ENCODE data around the gene CYTH2.
A peak's percentile ranks its signal among the peaks of the same experiment; 100 is the strongest.

CYTH2 gene

GRCh38 chr19:48501494-48502349, 32.6 kb downstream of the CYTH2 start:
- no peak for TF ChIP-seq CTCF (conservative IDR thresholded peaks at IDR 0.05; ENCODE audit: low read depth)
- ChIA-PET POLR2A (ENCODE audit: low non-redundant PET) (no interaction called here), CTCF (no interaction called here)
- DNase-seq (ENCODE audit: low spot score), result peak; percentile 92
- peak overlapping the region; percentile 78 for H3K27ac ChIP-seq

- no peak for DNase-seq (ENCODE audit: low spot score)
- ChIA-PET CTCF (no interaction called here), POLR2A (ENCODE audit: low non-redundant PET) (no interaction called here)
- TF ChIP-seq CTCF (conservative IDR thresholded peaks at IDR 0.05; ENCODE audit: low read depth), result no peak
- H3K27ac ChIP-seq, result peak overlapping the region; percentile 78
These were observed 33.3 kb downstream of the CYTH2 start for GRCh38 chr19:48502350-48503018.

DNA sequence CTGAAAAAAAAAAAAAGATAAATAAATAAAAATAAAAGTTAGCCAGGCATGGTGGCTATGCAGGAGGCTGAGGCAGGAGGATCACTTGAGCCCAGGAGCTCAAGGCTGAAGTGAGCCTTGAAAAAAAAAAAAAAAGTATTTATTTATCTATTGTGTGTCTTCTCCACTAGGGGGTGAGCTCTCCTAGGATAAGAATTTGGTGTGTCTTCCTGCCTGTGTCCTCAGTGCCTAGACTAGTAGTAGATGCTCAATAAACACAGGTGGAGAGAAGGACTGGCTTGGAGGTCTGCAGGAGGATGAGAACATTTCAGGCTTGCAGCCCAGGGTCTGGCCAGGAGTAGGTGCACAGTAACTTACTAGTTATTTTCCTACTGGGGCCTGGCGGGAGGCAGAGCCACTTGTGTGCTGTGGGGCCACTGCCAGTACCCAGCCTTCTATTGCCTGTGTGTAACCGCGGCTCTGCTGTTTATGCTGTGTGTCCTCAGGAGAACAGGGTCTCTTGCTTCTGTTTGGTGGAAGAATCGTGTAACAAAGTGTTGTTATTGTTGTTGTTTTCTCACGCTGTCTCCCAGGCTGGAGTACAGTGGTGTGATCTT, 37.1 kb downstream of the CYTH2 start:
- H3K27ac ChIP-seq, result no peak overlapping the region; the same call in 1 of the 2 replicates
- ChIA-PET POLR2A (ENCODE audit: low non-redundant PET) (interaction anchor here (0.6 kb wide), 1 partner anchor 113 kb away, joined by 4 read pairs; the partner anchor contains the start of genes RPL18 and SPHK2), CTCF (interaction anchor here (0.6 to 1.3 kb wide), 15 partner anchors 17 to 337 kb away, joined by 3 to 16 read pairs (median 4); no protein-coding TSS in a partner anchor)
- peak; percentile 36 for DNase-seq (ENCODE audit: low spot score)
- TF ChIP-seq CTCF (conservative IDR thresholded peaks at IDR 0.05; ENCODE audit: low read depth), result peak; percentile 40

DNA sequence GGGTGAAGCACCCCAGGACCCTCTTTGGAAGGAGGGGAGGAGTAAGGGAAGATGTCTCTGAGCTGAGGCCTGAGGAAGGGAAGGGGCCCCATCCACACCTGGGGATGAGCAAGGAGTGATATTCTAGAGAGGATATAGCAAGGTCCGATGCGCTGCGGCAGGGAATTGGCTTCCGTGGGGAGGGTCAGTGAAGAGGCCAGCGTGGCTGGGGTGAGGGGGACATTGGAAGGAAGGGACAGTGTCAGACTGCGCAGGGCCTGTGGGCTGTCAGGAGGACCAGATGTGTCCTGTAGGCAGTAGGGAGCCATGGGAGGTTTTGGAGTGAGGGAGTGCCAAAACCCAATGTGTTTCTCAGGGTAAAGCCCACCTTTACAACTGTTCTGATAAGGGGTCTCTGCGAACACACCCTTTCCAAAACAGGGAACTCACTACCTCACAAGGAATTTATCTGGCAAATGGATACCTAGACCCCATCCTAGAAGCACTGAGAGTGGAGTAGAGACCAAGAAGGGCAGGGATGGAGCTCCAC, 38.8 kb downstream of the CYTH2 start:
- CTCF ChIA-PET, result interaction anchor here (0.6 to 1.2 kb wide), 3 partner anchors 8 to 80 kb away, joined by 3 to 8 read pairs (median 3); no protein-coding TSS in a partner anchor
- POLR2A ChIA-PET (ENCODE audit: low non-redundant PET), result interaction anchor here (0.6 kb wide), 1 partner anchor 63 kb away, joined by 3 read pairs; no protein-coding TSS in a partner anchor

GRCh38 chr19:48508729-48509411, 39.7 kb downstream of the CYTH2 start:
- ChIA-PET CTCF (interaction anchor here (1.2 kb wide), 1 partner anchor 76 kb away, joined by 8 read pairs; no protein-coding TSS in a partner anchor), POLR2A (ENCODE audit: low non-redundant PET) (no interaction called here)
- no peak overlapping the region for H3K27ac ChIP-seq
- no peak for TF ChIP-seq CTCF (conservative IDR thresholded peaks at IDR 0.05; ENCODE audit: low read depth)
- DNase-seq (ENCODE audit: low spot score), result no peak

More for the DNA sequence above, 38.8 kb downstream of the CYTH2 start:
- no peak for TF ChIP-seq CTCF (conservative IDR thresholded peaks at IDR 0.05; ENCODE audit: low read depth)
- no peak overlapping the region for H3K27ac ChIP-seq
- DNase-seq (ENCODE audit: low spot score), result no peak
